HCT116 (cell line): ENCODE data around the gene CTNNA2.

ENCODE experiments used
- EZH2 ChIP-seq: fragments of 200-600 bp; sonication (generic); IDR thresholded peaks from 2 replicates; pipeline ENCODE4 v1.6.1; 2017; ENCODE audit warnings: antibody characterized with exemption, mixed run types
- POLR2A ChIP-seq: IDR thresholded peaks from 2 replicates; pipeline ENCODE4 v1.7.0; 2011; ENCODE audit warnings: borderline replicate concordance; ENCODE audit not compliant: insufficient read depth, insufficient read length; ENCODE audit errors: extremely low read depth
- REST ChIP-seq: IDR thresholded peaks from 2 replicates; pipeline ENCODE4 v1.6.1; 2012; ENCODE audit warnings: low read depth
- TF ChIP-seq, protein P1 (sequence below), 3 experiments: fragments of 200-600 bp in 1 of 3; sonication (generic) in 1 of 3; IDR thresholded peaks in 2 of 3; conservative IDR thresholded peaks in 1 of 3; 2 replicates each; pipeline ENCODE4 v1.5.1; 2012 to 2017; ENCODE audit warnings: low read depth in 2 of 3, low read length in 2 of 3, antibody characterized with exemption in 1 of 3, borderline replicate concordance in 1 of 3, control low read depth in 1 of 3, mild to moderate bottlenecking in 1 of 3, mixed read lengths in 1 of 3, mixed run types in 1 of 3, moderate library complexity in 1 of 3; ENCODE audit not compliant: insufficient read depth in 1 of 3

- TF ChIP-seq, protein P1, sequence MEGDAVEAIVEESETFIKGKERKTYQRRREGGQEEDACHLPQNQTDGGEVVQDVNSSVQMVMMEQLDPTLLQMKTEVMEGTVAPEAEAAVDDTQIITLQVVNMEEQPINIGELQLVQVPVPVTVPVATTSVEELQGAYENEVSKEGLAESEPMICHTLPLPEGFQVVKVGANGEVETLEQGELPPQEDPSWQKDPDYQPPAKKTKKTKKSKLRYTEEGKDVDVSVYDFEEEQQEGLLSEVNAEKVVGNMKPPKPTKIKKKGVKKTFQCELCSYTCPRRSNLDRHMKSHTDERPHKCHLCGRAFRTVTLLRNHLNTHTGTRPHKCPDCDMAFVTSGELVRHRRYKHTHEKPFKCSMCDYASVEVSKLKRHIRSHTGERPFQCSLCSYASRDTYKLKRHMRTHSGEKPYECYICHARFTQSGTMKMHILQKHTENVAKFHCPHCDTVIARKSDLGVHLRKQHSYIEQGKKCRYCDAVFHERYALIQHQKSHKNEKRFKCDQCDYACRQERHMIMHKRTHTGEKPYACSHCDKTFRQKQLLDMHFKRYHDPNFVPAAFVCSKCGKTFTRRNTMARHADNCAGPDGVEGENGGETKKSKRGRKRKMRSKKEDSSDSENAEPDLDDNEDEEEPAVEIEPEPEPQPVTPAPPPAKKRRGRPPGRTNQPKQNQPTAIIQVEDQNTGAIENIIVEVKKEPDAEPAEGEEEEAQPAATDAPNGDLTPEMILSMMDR (IDR thresholded peaks at IDR 0.05 in 2 of 3, conservative IDR thresholded peaks at IDR 0.05 in 1 of 3; ENCODE audit: borderline replicate concordance in 1 of 3, insufficient read depth in 1 of 3, low read depth in 2 of 3, low read length in 2 of 3): no peak
- no peak for TF ChIP-seq POLR2A
- TF ChIP-seq EZH2: no peak
- TF ChIP-seq REST: no peak
These were observed 809.6 kb downstream of the CTNNA2 start for GRCh38 chr2:80322311-80322920.
